ENCODE data around the gene OR6P1.

DNA sequence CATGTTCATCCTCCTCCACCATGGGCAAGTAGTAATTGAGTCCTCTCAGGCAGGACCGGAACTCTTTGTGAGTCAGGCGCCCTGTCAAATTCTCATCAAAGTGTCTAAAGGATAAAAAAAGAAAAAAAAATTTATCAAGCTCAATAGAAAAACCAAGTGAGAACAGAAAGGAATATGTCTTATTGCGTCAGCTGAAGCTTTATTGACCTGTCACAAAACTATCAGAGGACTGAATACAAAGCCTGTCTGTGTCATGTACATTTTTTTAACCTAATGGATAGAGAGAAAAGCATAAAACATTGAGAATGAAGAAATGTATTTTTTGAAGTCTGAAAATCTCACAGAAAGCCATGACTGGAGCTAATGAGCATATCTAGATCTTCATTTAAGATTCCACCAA is 43.4 kb upstream of the OR6P1 start:
- no peak for TF ChIP-seq POLR2A (IDR thresholded peaks at IDR 0.05; ENCODE audit: low read depth, low read length)
- TF ChIP-seq TAF1 (IDR thresholded peaks at IDR 0.05; ENCODE audit: borderline replicate concordance, low read depth, low read length): no peak
- TF ChIP-seq POLR2AphosphoS5 (IDR thresholded peaks at IDR 0.05; ENCODE audit: low read depth, low read length): no peak
